SK-N-SH treated with all-trans-retinoic acid at 6 μM for 48 hours (cell line): ENCODE measurements around the gene RGS7.
"Not testable (repeated sequence)": the region's sequence is repeated elsewhere in the genome, so short reads cannot be mapped to it uniquely, and the experiment has no call there.

Experiments used
- ATAC-seq: fragments of 200-7000 bp; cut with Tn5 transposase; 3 replicates; pipeline ENCODE4 v1.9.1; 2020; ENCODE audit warnings: mild to moderate bottlenecking, moderate library complexity
- ARNTL ChIP-seq: fragments of 450-650 bp; formaldehyde crosslinking; IDR thresholded peaks from 2 replicates; pipeline ENCODE4 v1.5.0; 2020; ENCODE audit warnings: low read depth, mild to moderate bottlenecking, moderate library complexity, borderline replicate concordance
- BACH2 ChIP-seq: fragments of 250-450 bp; sonication (Bioruptor Pico); IDR thresholded peaks from 2 replicates; pipeline ENCODE4 v1.9.0; 2021; ENCODE audit warnings: mild to moderate bottlenecking, borderline replicate concordance
- CSDC2 ChIP-seq: fragments of 250-450 bp; sonication (Bioruptor Pico); IDR thresholded peaks from 2 replicates; pipeline ENCODE4 v1.5.0; 2020; ENCODE audit warnings: mild to moderate bottlenecking, moderate library complexity
- ESRRG ChIP-seq: fragments of 250-450 bp; sonication (Bioruptor Pico); IDR thresholded peaks from 2 replicates; pipeline ENCODE4 v1.6.1; 2021; ENCODE audit warnings: mild to moderate bottlenecking
- GLIS3 ChIP-seq: fragments of 250-450 bp; sonication (Bioruptor Pico); IDR thresholded peaks from 2 replicates; pipeline ENCODE4 v1.5.0; 2020; ENCODE audit warnings: mild to moderate bottlenecking, moderate library complexity
- OSR1 ChIP-seq: fragments of 250-450 bp; sonication (Bioruptor Pico); IDR thresholded peaks from 2 replicates; pipeline ENCODE4 v1.8.0; 2022; ENCODE audit warnings: moderate library complexity, mild to moderate bottlenecking, inconsistent platforms
- RARB ChIP-seq: fragments of 250-450 bp; sonication (Bioruptor Pico); IDR thresholded peaks from 2 replicates; pipeline ENCODE4 v1.8.0; 2021; ENCODE audit warnings: mild to moderate bottlenecking, moderate library complexity
- TCF4 ChIP-seq: fragments of 250-450 bp; sonication (Bioruptor Pico); IDR thresholded peaks from 2 replicates; pipeline ENCODE4 v1.8.0; 2021; ENCODE audit warnings: mild to moderate bottlenecking, moderate library complexity, borderline replicate concordance
- TOX ChIP-seq: fragments of 250-450 bp; sonication (Bioruptor Pico); IDR thresholded peaks from 2 replicates; pipeline ENCODE4 v1.8.0; 2021; ENCODE audit warnings: mild to moderate bottlenecking, moderate library complexity, borderline replicate concordance
- ZC3H10 ChIP-seq: fragments of 250-450 bp; sonication (Bioruptor Pico); IDR thresholded peaks from 2 replicates; pipeline ENCODE4 v1.5.1; 2021; ENCODE audit warnings: mild to moderate bottlenecking, moderate library complexity
- ZFP3 ChIP-seq: fragments of 250-450 bp; sonication (Bioruptor Pico); IDR thresholded peaks from 2 replicates; pipeline ENCODE4 v1.5.0; 2020; ENCODE audit warnings: mild to moderate bottlenecking, moderate library complexity
- ZFP30 ChIP-seq: fragments of 450-650 bp; formaldehyde crosslinking; IDR thresholded peaks from 2 replicates; pipeline ENCODE4 v1.5.0; 2022; ENCODE audit warnings: mild to moderate bottlenecking, moderate library complexity
- ZNF565 ChIP-seq: fragments of 450-650 bp; formaldehyde crosslinking; conservative IDR thresholded peaks from 2 replicates; pipeline ENCODE4 v1.5.0; 2020; ENCODE audit warnings: low read depth, mild to moderate bottlenecking, moderate library complexity
- ZNF8 ChIP-seq: fragments of 450-650 bp; formaldehyde crosslinking; IDR thresholded peaks from 2 replicates; pipeline ENCODE4 v1.5.0; 2020; ENCODE audit warnings: mild to moderate bottlenecking, moderate library complexity
- TF ChIP-seq, protein P1 (sequence below): fragments of 250-450 bp; sonication (Bioruptor Pico); IDR thresholded peaks from 2 replicates; pipeline ENCODE4 v1.5.0; 2020; ENCODE audit warnings: mild to moderate bottlenecking, moderate library complexity
- TF ChIP-seq, protein P2 (sequence below): fragments of 250-450 bp; sonication (Bioruptor Pico); IDR thresholded peaks from 2 replicates; pipeline ENCODE4 v1.8.0; 2021; ENCODE audit warnings: low read depth, mild to moderate bottlenecking, moderate library complexity, borderline replicate concordance
- TF ChIP-seq, protein P3 (sequence below): fragments of 250-450 bp; sonication (Bioruptor Pico); IDR thresholded peaks from 2 replicates; pipeline ENCODE4 v1.5.1; 2021; ENCODE audit warnings: mild to moderate bottlenecking, moderate library complexity
- TF ChIP-seq, protein P4 (sequence below): fragments of 250-450 bp; sonication (Bioruptor Pico); IDR thresholded peaks from 2 replicates; pipeline ENCODE4 v1.8.0; 2020; ENCODE audit warnings: mild to moderate bottlenecking, moderate library complexity, borderline replicate concordance
- TF ChIP-seq, protein P5 (sequence below): fragments of 250-450 bp; sonication (Bioruptor Pico); IDR thresholded peaks from 2 replicates; pipeline ENCODE4 v1.5.1; 2020; ENCODE audit warnings: low read depth, mild to moderate bottlenecking, moderate library complexity

The RGS7 gene

DNA sequence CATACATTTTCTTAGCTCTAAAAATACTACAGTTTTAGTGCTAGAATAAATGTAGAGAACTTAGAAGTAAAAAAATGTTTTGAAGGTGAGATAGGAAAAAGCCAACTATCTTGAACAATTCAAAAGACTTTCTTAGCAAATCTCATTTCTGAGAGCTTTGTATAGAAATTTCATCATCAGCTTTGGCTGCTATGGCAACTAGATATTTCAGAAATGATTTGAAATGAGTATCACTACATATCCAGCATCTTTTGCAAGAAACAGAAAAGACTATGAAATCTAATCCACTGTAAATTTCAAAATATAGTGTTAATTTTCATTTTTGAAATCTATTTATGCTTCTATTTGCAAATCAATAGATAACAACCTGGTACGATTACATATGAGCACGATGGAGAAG, 57.7 kb downstream of the RGS7 start:
- ATAC-seq = no peak
- no peak for TF ChIP-seq ESRRG

DNA sequence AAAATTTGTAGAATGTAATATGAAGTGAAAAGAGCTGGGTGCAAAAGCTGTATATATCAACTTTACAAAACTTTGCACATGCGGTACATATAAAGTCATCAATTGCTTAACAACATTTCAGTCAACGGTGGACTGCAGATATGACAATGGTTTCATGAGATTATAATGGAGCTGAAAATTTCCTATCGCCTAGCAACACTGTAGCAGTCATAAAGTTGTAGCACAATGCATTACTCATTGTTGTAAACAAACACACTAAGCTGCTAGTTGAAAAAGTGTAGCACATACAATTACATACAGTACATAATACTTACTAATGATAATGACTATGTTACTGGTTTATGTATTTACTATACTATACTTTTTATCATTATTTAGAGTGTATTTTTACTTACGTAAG, 64.0 kb downstream of the RGS7 start:
- no peak for TF ChIP-seq BACH2
- no peak for TF ChIP-seq ZNF565 (CRISPR knock-in tag)
- TF ChIP-seq ZNF8 (CRISPR knock-in tag) = no peak
- TF ChIP-seq, protein P1, sequence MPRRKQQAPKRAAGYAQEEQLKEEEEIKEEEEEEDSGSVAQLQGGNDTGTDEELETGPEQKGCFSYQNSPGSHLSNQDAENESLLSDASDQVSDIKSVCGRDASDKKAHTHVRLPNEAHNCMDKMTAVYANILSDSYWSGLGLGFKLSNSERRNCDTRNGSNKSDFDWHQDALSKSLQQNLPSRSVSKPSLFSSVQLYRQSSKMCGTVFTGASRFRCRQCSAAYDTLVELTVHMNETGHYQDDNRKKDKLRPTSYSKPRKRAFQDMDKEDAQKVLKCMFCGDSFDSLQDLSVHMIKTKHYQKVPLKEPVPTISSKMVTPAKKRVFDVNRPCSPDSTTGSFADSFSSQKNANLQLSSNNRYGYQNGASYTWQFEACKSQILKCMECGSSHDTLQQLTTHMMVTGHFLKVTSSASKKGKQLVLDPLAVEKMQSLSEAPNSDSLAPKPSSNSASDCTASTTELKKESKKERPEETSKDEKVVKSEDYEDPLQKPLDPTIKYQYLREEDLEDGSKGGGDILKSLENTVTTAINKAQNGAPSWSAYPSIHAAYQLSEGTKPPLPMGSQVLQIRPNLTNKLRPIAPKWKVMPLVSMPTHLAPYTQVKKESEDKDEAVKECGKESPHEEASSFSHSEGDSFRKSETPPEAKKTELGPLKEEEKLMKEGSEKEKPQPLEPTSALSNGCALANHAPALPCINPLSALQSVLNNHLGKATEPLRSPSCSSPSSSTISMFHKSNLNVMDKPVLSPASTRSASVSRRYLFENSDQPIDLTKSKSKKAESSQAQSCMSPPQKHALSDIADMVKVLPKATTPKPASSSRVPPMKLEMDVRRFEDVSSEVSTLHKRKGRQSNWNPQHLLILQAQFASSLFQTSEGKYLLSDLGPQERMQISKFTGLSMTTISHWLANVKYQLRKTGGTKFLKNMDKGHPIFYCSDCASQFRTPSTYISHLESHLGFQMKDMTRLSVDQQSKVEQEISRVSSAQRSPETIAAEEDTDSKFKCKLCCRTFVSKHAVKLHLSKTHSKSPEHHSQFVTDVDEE (CRISPR knock-in tag) = no peak
- TF ChIP-seq, protein P2, sequence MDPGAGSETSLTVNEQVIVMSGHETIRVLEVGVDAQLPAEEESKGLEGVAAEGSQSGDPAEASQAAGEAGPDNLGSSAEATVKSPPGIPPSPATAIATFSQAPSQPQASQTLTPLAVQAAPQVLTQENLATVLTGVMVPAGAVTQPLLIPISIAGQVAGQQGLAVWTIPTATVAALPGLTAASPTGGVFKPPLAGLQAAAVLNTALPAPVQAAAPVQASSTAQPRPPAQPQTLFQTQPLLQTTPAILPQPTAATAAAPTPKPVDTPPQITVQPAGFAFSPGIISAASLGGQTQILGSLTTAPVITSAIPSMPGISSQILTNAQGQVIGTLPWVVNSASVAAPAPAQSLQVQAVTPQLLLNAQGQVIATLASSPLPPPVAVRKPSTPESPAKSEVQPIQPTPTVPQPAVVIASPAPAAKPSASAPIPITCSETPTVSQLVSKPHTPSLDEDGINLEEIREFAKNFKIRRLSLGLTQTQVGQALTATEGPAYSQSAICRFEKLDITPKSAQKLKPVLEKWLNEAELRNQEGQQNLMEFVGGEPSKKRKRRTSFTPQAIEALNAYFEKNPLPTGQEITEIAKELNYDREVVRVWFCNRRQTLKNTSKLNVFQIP (CRISPR knock-in tag) = no peak
- TF ChIP-seq ZC3H10 = no peak
- TF ChIP-seq ZFP3 (CRISPR knock-in tag) = no peak
- TF ChIP-seq GLIS3 (CRISPR knock-in tag) = no peak
- no peak for TF ChIP-seq ESRRG
- TF ChIP-seq OSR1 (CRISPR knock-in tag) = no peak
- TF ChIP-seq CSDC2 (CRISPR knock-in tag) = no peak
- ATAC-seq = no peak

DNA sequence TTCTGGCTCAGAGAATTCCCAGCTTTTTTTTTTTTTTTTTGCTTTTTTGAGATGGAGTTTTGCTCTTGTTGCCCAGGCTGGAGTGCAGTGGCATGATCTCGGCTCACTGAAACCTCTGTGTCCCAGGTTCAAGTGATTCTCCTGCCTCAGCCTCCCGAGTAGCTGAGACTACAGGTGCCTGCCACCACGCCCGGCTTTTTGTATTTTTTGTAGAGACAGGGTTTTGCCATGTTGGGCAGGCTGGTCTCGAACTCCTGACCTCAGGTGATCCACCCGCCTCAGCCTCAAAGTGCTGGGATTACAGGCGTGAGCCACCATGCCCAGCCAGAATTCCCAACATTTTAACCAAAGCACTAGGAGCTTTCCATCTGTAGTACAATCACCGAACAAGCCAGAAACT, 65.5 kb downstream of the RGS7 start:
- ATAC-seq = not testable (repeated sequence)

DNA sequence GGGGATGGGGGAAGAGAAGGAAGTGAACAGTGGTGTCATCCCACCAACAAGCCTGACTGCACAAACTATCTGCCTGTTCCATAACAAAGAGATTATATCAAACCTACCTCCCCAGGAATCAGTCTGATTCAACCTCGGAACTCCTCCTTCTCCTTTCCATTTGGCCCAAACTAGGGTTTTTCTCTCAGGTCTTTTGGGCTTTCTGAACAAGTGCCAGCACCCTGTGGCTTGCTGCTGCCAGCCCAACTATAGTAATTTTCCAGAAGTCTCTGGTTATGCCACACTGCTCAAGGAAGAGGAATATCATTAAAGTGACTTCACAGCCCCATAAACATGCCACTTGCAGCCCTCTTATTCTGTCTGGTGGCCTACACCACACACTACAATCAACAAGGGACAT, 70.5 kb downstream of the RGS7 start:
- no peak for ATAC-seq
- TF ChIP-seq ZNF8 (CRISPR knock-in tag) (no peak), TCF4 (CRISPR knock-in tag) (no peak), ZFP3 (CRISPR knock-in tag) (no peak), GLIS3 (CRISPR knock-in tag) (no peak), RARB (CRISPR knock-in tag) (no peak), ESRRG (no peak), ARNTL (CRISPR knock-in tag) (no peak), TOX (CRISPR knock-in tag) (no peak), ZC3H10 (no peak), ZFP30 (CRISPR knock-in tag) (no peak), OSR1 (CRISPR knock-in tag) (no peak)
- TF ChIP-seq, protein P3, sequence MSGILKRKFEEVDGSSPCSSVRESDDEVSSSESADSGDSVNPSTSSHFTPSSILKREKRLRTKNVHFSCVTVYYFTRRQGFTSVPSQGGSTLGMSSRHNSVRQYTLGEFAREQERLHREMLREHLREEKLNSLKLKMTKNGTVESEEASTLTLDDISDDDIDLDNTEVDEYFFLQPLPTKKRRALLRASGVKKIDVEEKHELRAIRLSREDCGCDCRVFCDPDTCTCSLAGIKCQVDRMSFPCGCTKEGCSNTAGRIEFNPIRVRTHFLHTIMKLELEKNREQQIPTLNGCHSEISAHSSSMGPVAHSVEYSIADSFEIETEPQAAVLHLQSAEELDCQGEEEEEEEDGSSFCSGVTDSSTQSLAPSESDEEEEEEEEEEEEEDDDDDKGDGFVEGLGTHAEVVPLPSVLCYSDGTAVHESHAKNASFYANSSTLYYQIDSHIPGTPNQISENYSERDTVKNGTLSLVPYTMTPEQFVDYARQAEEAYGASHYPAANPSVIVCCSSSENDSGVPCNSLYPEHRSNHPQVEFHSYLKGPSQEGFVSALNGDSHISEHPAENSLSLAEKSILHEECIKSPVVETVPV (CRISPR knock-in tag) = no peak
- TF ChIP-seq, protein P4, sequence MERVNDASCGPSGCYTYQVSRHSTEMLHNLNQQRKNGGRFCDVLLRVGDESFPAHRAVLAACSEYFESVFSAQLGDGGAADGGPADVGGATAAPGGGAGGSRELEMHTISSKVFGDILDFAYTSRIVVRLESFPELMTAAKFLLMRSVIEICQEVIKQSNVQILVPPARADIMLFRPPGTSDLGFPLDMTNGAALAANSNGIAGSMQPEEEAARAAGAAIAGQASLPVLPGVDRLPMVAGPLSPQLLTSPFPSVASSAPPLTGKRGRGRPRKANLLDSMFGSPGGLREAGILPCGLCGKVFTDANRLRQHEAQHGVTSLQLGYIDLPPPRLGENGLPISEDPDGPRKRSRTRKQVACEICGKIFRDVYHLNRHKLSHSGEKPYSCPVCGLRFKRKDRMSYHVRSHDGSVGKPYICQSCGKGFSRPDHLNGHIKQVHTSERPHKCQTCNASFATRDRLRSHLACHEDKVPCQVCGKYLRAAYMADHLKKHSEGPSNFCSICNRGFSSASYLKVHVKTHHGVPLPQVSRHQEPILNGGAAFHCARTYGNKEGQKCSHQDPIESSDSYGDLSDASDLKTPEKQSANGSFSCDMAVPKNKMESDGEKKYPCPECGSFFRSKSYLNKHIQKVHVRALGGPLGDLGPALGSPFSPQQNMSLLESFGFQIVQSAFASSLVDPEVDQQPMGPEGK (CRISPR knock-in tag) = no peak
- TF ChIP-seq, protein P5, sequence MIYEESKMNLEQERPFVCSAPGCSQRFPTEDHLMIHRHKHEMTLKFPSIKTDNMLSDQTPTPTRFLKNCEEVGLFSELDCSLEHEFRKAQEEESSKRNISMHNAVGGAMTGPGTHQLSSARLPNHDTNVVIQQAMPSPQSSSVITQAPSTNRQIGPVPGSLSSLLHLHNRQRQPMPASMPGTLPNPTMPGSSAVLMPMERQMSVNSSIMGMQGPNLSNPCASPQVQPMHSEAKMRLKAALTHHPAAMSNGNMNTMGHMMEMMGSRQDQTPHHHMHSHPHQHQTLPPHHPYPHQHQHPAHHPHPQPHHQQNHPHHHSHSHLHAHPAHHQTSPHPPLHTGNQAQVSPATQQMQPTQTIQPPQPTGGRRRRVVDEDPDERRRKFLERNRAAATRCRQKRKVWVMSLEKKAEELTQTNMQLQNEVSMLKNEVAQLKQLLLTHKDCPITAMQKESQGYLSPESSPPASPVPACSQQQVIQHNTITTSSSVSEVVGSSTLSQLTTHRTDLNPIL = no peak
- TF ChIP-seq, protein P1 (CRISPR knock-in tag) = no peak
- TF ChIP-seq, protein P2 (CRISPR knock-in tag) = no peak
